Measurements from ENCODE around the gene CENPS.

CENPS gene

GRCh38 chr1:10430216-10431069, at the start of gene CENPS:
Gene CENPS, plus strand, starts transcription at chr1:10430433. Its CDS starts 85 bp downstream, at chr1:10430518.
- H3K4me3 ChIP-seq (ENCODE audit: low read depth, low read length) = peak within 1 kb of the TSS; percentile 76
- peak; percentile 74 for TF ChIP-seq CTCF (IDR thresholded peaks at IDR 0.05; ENCODE audit: low read depth, low read length)

DNA sequence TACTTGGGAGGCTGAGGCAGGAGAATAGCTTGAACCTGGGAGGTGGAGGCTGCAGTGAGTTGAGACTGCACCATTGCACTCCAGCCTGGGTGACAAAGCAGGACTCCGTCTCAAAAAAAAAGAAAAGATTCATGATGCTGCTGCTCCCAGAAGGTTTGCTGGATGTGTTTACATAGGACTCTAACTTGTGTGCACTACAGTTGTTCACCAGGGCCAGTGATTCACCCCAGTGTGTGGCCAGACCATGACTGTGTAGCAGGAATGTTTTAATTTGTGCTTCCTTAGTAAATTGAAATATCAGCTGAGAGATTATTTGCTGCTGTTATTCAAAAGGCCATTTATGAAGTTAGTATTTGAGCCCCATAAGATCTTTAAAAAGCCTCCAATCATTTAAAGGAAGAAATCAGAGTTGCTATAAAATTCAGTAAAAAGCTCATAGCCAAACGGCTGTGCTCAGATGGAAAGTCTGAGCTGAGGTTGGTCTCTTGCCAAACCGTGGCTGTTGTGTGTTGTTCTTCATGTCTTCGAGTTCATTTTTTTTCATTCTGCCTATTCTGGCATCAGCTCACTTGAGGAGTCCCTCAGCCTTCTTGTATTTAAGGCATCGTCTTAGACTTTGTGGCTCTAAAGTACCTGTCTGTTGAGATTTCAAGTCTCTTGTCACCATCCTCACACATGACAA, 49.5 kb upstream of the CENPS start:
- H3K4me3 ChIP-seq (ENCODE audit: low read depth, low read length) = no peak overlapping the region; the same call in 1 of the 2 replicates
- no peak for TF ChIP-seq CTCF (IDR thresholded peaks at IDR 0.05; ENCODE audit: low read depth, low read length)

GRCh38 chr1:10383630-10384029, 46.6 kb upstream of the CENPS start:
- no peak for TF ChIP-seq CTCF (IDR thresholded peaks at IDR 0.05; ENCODE audit: low read depth, low read length)
- no peak overlapping the region for H3K4me3 ChIP-seq (ENCODE audit: low read depth, low read length)

DNA sequence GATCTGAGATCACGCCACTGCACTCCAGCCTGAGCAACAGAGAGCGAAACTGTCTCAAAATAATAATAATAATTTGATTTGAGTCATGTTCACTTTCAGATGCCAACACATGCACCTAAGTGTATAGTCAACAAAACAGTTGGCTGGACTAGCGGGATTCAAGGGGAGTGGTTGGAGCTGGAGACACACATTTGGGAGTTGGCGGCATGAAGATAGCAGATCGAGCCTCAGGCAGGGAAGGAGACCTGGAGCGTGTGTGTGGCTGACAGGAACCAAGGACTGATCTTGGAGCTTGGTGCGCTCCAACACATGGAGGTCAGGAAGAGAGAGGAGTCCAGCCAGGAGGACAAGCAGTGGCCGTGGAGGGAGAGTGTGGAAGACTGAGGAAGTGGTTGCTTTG, 46.0 kb upstream of the CENPS start:
- H3K4me3 ChIP-seq (ENCODE audit: low read depth, low read length) = no peak overlapping the region
- TF ChIP-seq CTCF (IDR thresholded peaks at IDR 0.05; ENCODE audit: low read depth, low read length) = no peak

DNA sequence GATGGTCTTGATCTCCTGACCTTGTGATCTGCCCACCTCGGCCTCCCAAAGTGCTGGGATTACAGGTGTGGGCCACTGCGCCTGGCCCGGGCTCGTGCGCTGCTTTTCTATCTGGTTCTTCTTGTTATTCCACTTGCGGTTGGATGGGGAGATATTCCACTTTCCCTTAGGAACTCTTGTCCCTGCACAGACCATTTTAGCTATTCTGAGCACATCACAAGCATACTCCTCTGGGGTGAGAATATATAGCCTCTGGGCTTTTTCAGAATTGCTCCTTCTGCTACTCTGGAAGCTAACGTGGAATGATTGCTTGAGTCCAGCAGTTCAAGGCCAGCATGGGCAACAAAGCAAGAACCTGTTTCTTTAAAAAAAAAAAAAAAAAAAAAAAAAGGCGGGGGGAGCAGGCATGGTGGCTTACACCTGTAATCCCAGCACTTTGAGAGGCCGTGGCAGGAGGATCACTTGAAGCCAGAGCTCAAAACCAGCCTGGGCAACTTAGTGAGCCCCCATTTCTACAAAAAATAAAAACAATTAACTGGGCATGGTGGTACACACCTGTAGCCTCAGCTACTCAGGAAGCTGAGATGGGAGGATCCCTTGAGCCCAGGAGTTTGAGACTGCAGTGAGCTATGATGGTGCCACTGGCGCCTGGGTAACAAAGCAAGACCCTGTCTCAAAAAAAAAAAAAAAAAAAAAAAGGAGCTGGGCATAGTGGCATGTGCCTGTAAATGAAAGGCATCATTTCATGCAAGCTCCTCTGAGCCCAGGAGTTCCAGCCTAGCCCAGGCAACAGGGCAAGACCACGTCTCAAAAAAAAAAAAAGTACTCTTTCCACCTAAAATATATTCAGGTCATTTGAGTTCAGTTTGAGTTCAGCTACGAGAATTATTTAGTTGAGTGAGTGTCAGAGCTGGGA, 43.2 kb upstream of the CENPS start:
- peak overlapping the region; percentile 29; the same call in 1 of the 2 replicates for H3K4me3 ChIP-seq (ENCODE audit: low read depth, low read length)
- no peak for TF ChIP-seq CTCF (IDR thresholded peaks at IDR 0.05; ENCODE audit: low read depth, low read length)

- H3K4me3 ChIP-seq (ENCODE audit: low read depth, low read length) = peak overlapping the region; percentile 29; the same call in 1 of the 2 replicates
- TF ChIP-seq CTCF (IDR thresholded peaks at IDR 0.05; ENCODE audit: low read depth, low read length) = no peak
Observed at GRCh38 chr1:10387677-10388386, 42.4 kb upstream of the CENPS start.
